Measurements from ENCODE around the gene DLG2. TPM values are rescaled to one million over a fixed set of nuclear protein-coding genes. Genes with fewer than 3 reads are reported as not detected.
"Not testable (repeated sequence)": the region's sequence is repeated elsewhere in the genome, so short reads cannot be mapped to it uniquely, and the experiment has no call there.

DLG2 gene
- total RNA-seq, 4 donors from 2014 or later: 2.9 to 30.2 (median 22.6) TPM

DNA sequence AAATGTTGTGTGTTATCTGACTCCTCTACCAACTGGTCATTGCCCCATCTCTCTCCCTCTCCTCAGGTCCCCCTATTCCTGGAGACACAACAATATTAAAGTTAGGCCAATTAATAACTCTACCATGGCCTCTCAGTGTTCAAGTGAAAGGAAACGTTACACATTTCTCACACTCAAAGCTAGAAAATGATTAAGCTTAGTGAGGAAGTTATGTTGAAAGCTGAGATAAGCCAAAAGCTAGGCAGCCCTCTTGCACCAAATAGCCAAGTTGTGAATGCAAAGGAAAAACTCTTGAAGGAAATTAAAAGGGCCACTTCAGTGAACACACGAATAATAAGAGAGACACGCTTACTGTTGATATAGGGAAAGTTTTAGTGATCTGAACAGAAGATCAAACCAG lies 6.9 kb downstream of the DLG2 start:
- H3K9me3 ChIP-seq: no peaks in the 10 kb centered on the region
- intact Hi-C loops (cut with DNase I; ENCODE audit: low total_unique reads): no loop called here
- no peak overlapping the region for H3K4me3 ChIP-seq
- no peaks in the 10 kb centered on the region for H3K4me1 ChIP-seq
- TF ChIP-seq POLR2A (IDR thresholded peaks at IDR 0.05) (no peak), CTCF (IDR thresholded peaks at IDR 0.05) (no peak)
- DNase-seq: no peak
- H3K27ac ChIP-seq: no peak overlapping the region
- H3K27me3 ChIP-seq: no peaks in the 10 kb centered on the region
- H3K36me3 ChIP-seq: no peaks in the 10 kb centered on the region

GRCh38 chr11:85619499-85619898 lies 7.6 kb downstream of the DLG2 start:
- Histone ChIP-seq H3K27ac (no peak overlapping the region), H3K4me1 (no peaks in the 10 kb centered on the region), H3K27me3 (no peaks in the 10 kb centered on the region), H3K4me3 (no peak overlapping the region), H3K36me3 (no peaks in the 10 kb centered on the region), H3K9me3 (no peaks in the 10 kb centered on the region)
- TF ChIP-seq POLR2A (IDR thresholded peaks at IDR 0.05) (no peak), CTCF (IDR thresholded peaks at IDR 0.05) (no peak)
- intact Hi-C loops (cut with DNase I; ENCODE audit: low total_unique reads): no loop called here
- DNase-seq: no peak

DNA sequence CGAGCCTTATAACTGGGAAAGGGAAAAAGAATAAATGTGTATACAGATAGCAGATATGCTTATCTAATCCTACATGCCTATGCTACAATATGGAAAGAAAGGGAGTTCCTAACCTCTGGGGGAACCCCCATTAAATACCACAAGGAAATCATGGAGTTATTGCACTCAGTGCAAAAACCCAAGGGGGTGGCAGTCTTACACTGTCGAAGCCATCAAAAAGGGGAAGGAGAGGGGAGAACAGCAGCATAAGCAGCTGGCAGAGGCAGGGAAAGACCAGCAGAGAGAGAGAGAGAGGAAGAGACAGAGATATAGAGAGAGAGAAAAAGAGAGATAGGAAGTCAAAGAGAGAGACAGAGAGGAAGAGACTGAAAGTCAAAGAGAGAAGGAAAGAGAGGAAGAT lies 15.5 kb downstream of the DLG2 start:
- H3K27me3 ChIP-seq; H3K36me3 ChIP-seq; H3K4me1 ChIP-seq; intact Hi-C loops (cut with DNase I; ENCODE audit: low total_unique reads); H3K9me3 ChIP-seq; DNase-seq; H3K27ac ChIP-seq; H3K4me3 ChIP-seq: not testable (repeated sequence)

DNA sequence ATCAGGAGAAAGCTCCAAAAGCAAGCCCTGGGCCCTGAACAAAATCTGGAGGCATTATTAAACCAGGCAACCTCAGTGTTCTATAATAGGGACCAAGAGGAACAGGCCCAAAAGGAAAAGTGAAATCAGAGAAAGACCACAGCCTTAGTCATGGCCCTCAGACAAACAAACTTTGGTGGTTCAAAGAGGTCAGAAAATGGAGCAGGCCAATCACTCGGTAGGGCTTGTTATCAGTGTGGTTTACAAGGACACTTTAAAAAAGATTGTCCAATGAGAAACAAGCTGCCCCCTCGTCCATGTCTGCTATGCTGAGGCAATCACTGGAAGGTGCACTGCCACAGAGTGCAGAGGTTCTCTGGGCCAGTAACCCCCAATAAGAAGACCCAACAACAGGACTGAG lies 17.9 kb downstream of the DLG2 start:
- intact Hi-C loops (cut with DNase I; ENCODE audit: low total_unique reads); DNase-seq: not testable (repeated sequence)

DNA sequence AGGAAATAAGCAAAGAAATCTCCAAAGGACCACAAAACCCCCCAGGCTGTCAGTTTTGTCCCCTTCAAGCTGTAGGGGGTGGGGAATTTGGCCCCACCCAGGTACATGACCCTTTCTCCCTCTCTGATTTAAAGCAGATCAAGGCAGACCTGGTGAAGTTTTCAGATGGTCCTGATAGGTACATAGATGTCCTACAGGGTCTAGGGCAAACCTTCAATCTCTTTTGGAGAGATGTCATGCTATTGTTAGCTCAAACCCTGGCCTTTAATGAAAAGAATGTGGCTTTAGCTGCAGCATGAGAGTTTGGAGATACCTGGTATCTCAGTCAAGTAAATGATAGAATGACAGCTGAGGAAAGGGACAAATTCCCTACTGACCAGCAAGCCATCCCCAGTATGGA lies 18.5 kb downstream of the DLG2 start:
- H3K36me3 ChIP-seq; DNase-seq; H3K27ac ChIP-seq; H3K9me3 ChIP-seq; intact Hi-C loops (cut with DNase I; ENCODE audit: low total_unique reads); H3K4me1 ChIP-seq; H3K4me3 ChIP-seq; H3K27me3 ChIP-seq: not testable (repeated sequence)

More for the DNA sequence above, 17.9 kb downstream of the DLG2 start:
- H3K36me3 ChIP-seq, H3K27me3 ChIP-seq, H3K4me1 ChIP-seq, H3K4me3 ChIP-seq, H3K9me3 ChIP-seq, H3K27ac ChIP-seq: not testable (repeated sequence)

GRCh38 chr11:85606237-85606636 lies 20.9 kb downstream of the DLG2 start:
- H3K27ac ChIP-seq; intact Hi-C loops (cut with DNase I; ENCODE audit: low total_unique reads); DNase-seq; H3K4me3 ChIP-seq; H3K27me3 ChIP-seq; H3K4me1 ChIP-seq; H3K9me3 ChIP-seq; H3K36me3 ChIP-seq: not testable (repeated sequence)

DNA sequence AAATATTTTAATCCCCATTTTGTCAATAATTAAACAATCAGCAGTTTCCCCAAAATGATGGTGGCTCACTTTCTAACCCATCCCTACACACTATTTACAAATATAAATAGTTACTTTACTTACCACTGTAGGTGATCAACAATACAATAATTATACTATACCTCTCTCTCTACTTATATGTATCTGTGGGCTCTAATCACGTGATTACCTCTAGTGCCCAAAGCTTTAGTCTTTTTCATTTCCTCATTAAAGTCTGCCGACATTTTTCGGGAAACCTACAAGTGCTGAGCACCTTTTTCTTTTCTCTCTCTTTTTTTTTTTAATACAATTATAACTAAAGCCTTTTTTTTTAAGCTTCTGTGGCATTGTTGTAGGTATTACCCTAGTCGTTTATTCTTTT lies 23.9 kb downstream of the DLG2 start:
- intact Hi-C loops (cut with DNase I; ENCODE audit: low total_unique reads): no loop called here
- TF ChIP-seq POLR2A (IDR thresholded peaks at IDR 0.05): no peak
- TF ChIP-seq CTCF (IDR thresholded peaks at IDR 0.05): no peak
- no peaks in the 10 kb centered on the region for H3K27me3 ChIP-seq

More for the DNA sequence above, 23.9 kb downstream of the DLG2 start:
- no peaks in the 10 kb centered on the region for H3K36me3 ChIP-seq
- no peak overlapping the region for H3K27ac ChIP-seq
- no peaks in the 10 kb centered on the region for H3K9me3 ChIP-seq
- no peak for DNase-seq
- no peak overlapping the region for H3K4me3 ChIP-seq
- no peaks in the 10 kb centered on the region for H3K4me1 ChIP-seq

All from uterus (tissue), 4 donors.